ENCODE data around the gene AGPAT3.
A peak's percentile ranks its signal among the peaks of the same experiment; 100 is the strongest.
"Not testable (repeated sequence)": the region's sequence is repeated elsewhere in the genome, so short reads cannot be mapped to it uniquely, and the experiment has no call there.

AGPAT3 gene

GRCh38 chr21:43892334-43892733, 27.3 kb downstream of the AGPAT3 start:
- ATAC-seq (replicated peaks) (no peak), DNase-seq (no peak)
- H3K4me1 Mint-ChIP-seq: peaks cover 25 to 51% of the 10 kb centered on the region in 2 donors
- H3K27ac Mint-ChIP-seq: no peak overlapping the region
- H3K27me3 Mint-ChIP-seq: no peaks in the 10 kb centered on the region
- H3K9me3 Mint-ChIP-seq: no peaks in the 10 kb centered on the region
- H3K36me3 Mint-ChIP-seq: peaks cover 31 to 34% of the 10 kb centered on the region in 2 donors
- H3K4me3 Mint-ChIP-seq: no peak overlapping the region

- H3K4me3 Mint-ChIP-seq: peak overlapping the region; percentile 58 to 74
- H3K4me1 Mint-ChIP-seq: peaks cover 24 to 49% of the 10 kb centered on the region in 2 donors
- ATAC-seq (replicated peaks) (peak in 1 of 2 donors; percentile 6), DNase-seq (no peak)
- no peaks in the 10 kb centered on the region for H3K9me3 Mint-ChIP-seq
- no peaks in the 10 kb centered on the region for H3K27me3 Mint-ChIP-seq
- H3K36me3 Mint-ChIP-seq: peaks cover 30 to 36% of the 10 kb centered on the region in 2 donors
- peak overlapping the region; percentile 3 for H3K27ac Mint-ChIP-seq
Observed at GRCh38 chr21:43892984-43893535, 28.0 kb downstream of the AGPAT3 start.

- DNase-seq (no peak), ATAC-seq (replicated peaks) (peak; percentile 89 to 98)
- peaks cover 34 to 41% of the 10 kb centered on the region in 2 donors for H3K36me3 Mint-ChIP-seq
- peak overlapping the region; percentile 34 for H3K27ac Mint-ChIP-seq
- H3K27me3 Mint-ChIP-seq: no peaks in the 10 kb centered on the region
- H3K4me3 Mint-ChIP-seq: peak overlapping the region; percentile 58 to 74
- H3K9me3 Mint-ChIP-seq: peaks cover 0 to 1% of the 10 kb centered on the region in 2 donors
- peaks cover 24 to 43% of the 10 kb centered on the region in 2 donors for H3K4me1 Mint-ChIP-seq
Observed at GRCh38 chr21:43893536-43894205, 28.6 kb downstream of the AGPAT3 start.

- Mint-ChIP-seq H3K27ac (no peak overlapping the region), H3K4me3 (peak overlapping the region; percentile 58 to 74), H3K27me3 (no peaks in the 10 kb centered on the region), H3K36me3 (peaks cover 36 to 46% of the 10 kb centered on the region in 2 donors), H3K9me3 (peaks cover 0 to 3% of the 10 kb centered on the region in 2 donors), H3K4me1 (peaks cover 24 to 39% of the 10 kb centered on the region in 2 donors)
- DNase-seq (no peak), ATAC-seq (replicated peaks) (peak in 1 of 2 donors; percentile 14)
Observed at GRCh38 chr21:43894206-43894577, 29.2 kb downstream of the AGPAT3 start.

- no peak for ATAC-seq (replicated peaks)
- Mint-ChIP-seq H3K27ac (no peak overlapping the region), H3K4me3 (no peak overlapping the region), H3K36me3 (peaks cover 32 to 45% of the 10 kb centered on the region in 2 donors), H3K4me1 (peaks cover 18 to 30% of the 10 kb centered on the region in 2 donors), H3K27me3 (no peaks in the 10 kb centered on the region), H3K9me3 (peaks cover 0 to 3% of the 10 kb centered on the region in 2 donors)
- DNase-seq: no peak
Observed at GRCh38 chr21:43895196-43895595, 30.2 kb downstream of the AGPAT3 start.

GRCh38 chr21:43896696-43897299, 31.8 kb downstream of the AGPAT3 start:
- H3K4me3 Mint-ChIP-seq; H3K9me3 Mint-ChIP-seq; DNase-seq; H3K27me3 Mint-ChIP-seq; H3K27ac Mint-ChIP-seq; ATAC-seq (replicated peaks): not testable (repeated sequence)
- H3K4me1 Mint-ChIP-seq: peaks cover 24 to 40% of the 10 kb centered on the region in 2 donors
- peaks cover 36 to 53% of the 10 kb centered on the region in 2 donors for H3K36me3 Mint-ChIP-seq

GRCh38 chr21:43899307-43900077, 34.5 kb downstream of the AGPAT3 start:
- Mint-ChIP-seq H3K4me3 (no peak overlapping the region), H3K36me3 (peaks cover 35 to 46% of the 10 kb centered on the region in 2 donors), H3K27me3 (no peaks in the 10 kb centered on the region), H3K27ac (no peak overlapping the region), H3K9me3 (peaks cover 0 to 3% of the 10 kb centered on the region in 2 donors), H3K4me1 (peaks cover 13 to 26% of the 10 kb centered on the region in 2 donors)
- DNase-seq (no peak), ATAC-seq (replicated peaks) (no peak)

GRCh38 chr21:43900078-43900385, 35.0 kb downstream of the AGPAT3 start:
- peaks cover 13 to 22% of the 10 kb centered on the region in 2 donors for H3K4me1 Mint-ChIP-seq
- DNase-seq (no peak), ATAC-seq (replicated peaks) (no peak)
- H3K9me3 Mint-ChIP-seq: peaks cover 0 to 3% of the 10 kb centered on the region in 2 donors
- no peak overlapping the region for H3K27ac Mint-ChIP-seq
- H3K4me3 Mint-ChIP-seq: no peak overlapping the region
- peaks cover 39 to 49% of the 10 kb centered on the region in 2 donors for H3K36me3 Mint-ChIP-seq
- no peaks in the 10 kb centered on the region for H3K27me3 Mint-ChIP-seq

- H3K27me3 Mint-ChIP-seq: no peaks in the 10 kb centered on the region
- H3K36me3 Mint-ChIP-seq: peaks cover 41 to 52% of the 10 kb centered on the region in 2 donors
- peaks cover 14 to 22% of the 10 kb centered on the region in 2 donors for H3K4me1 Mint-ChIP-seq
- H3K9me3 Mint-ChIP-seq: peaks cover 0 to 3% of the 10 kb centered on the region in 2 donors
- no peak overlapping the region for H3K4me3 Mint-ChIP-seq
- ATAC-seq (replicated peaks) (no peak), DNase-seq (no peak)
- no peak overlapping the region for H3K27ac Mint-ChIP-seq
Observed at GRCh38 chr21:43900690-43901089, 35.7 kb downstream of the AGPAT3 start.

GRCh38 chr21:43902441-43902840, 37.4 kb downstream of the AGPAT3 start:
- no peaks in the 10 kb centered on the region for H3K27me3 Mint-ChIP-seq
- no peak for DNase-seq
- peaks cover 0 to 3% of the 10 kb centered on the region in 2 donors for H3K9me3 Mint-ChIP-seq
- H3K36me3 Mint-ChIP-seq: peaks cover 50 to 65% of the 10 kb centered on the region in 2 donors
- no peak for ATAC-seq (replicated peaks)
- H3K27ac Mint-ChIP-seq: no peak overlapping the region
- H3K4me1 Mint-ChIP-seq: peaks cover 16 to 22% of the 10 kb centered on the region in 2 donors
- no peak overlapping the region for H3K4me3 Mint-ChIP-seq

- DNase-seq: no peak
- ATAC-seq (replicated peaks): no peak
- no peak overlapping the region for H3K27ac Mint-ChIP-seq
- H3K4me1 Mint-ChIP-seq: peaks cover 18 to 19% of the 10 kb centered on the region in 2 donors
- H3K4me3 Mint-ChIP-seq: no peak overlapping the region
- H3K27me3 Mint-ChIP-seq: no peaks in the 10 kb centered on the region
- H3K9me3 Mint-ChIP-seq: peaks cover 0 to 1% of the 10 kb centered on the region in 2 donors
- H3K36me3 Mint-ChIP-seq: peaks cover 49 to 66% of the 10 kb centered on the region in 2 donors
Observed at GRCh38 chr21:43903451-43904091, 38.5 kb downstream of the AGPAT3 start.

GRCh38 chr21:43904331-43904781, 39.3 kb downstream of the AGPAT3 start:
- peaks cover 48 to 63% of the 10 kb centered on the region in 2 donors for H3K36me3 Mint-ChIP-seq
- H3K9me3 Mint-ChIP-seq: no peaks in the 10 kb centered on the region
- H3K4me1 Mint-ChIP-seq: peaks cover 18 to 19% of the 10 kb centered on the region in 2 donors
- DNase-seq (no peak), ATAC-seq (replicated peaks) (no peak)
- H3K4me3 Mint-ChIP-seq: no peak overlapping the region
- no peak overlapping the region for H3K27ac Mint-ChIP-seq
- no peaks in the 10 kb centered on the region for H3K27me3 Mint-ChIP-seq

- DNase-seq (no peak), ATAC-seq (replicated peaks) (no peak)
- no peak overlapping the region for H3K4me3 Mint-ChIP-seq
- peaks cover 40 to 59% of the 10 kb centered on the region in 2 donors for H3K36me3 Mint-ChIP-seq
- no peak overlapping the region for H3K27ac Mint-ChIP-seq
- no peaks in the 10 kb centered on the region for H3K27me3 Mint-ChIP-seq
- no peaks in the 10 kb centered on the region for H3K9me3 Mint-ChIP-seq
- H3K4me1 Mint-ChIP-seq: peaks cover 23 to 24% of the 10 kb centered on the region in 2 donors
Observed at GRCh38 chr21:43905726-43906455, 40.9 kb downstream of the AGPAT3 start.

Data from stimulated activated naive B cell treated with anti-CD40 and anti-IgM and Interleukin-4, amounts not matched to agents 10 μg/mL and 1 μg/mL and 100 μg/mL, for 72 hours (primary cell).